Common myeloid progenitor, CD34-positive (primary cell): Measurements from ENCODE around the gene VWA3A.

Source experiments
- CTCF ChIA-PET: fragments of 350-600 bp; sonication (Branson Sonifier 250); formaldehyde crosslinking; loops from one replicate; lab custom pipeline; 2021; ENCODE audit warnings: antibody characterized with exemption; lab: Charles Lee
- POLR2A ChIA-PET: fragments of 350-600 bp; sonication (Branson Sonifier 250); formaldehyde crosslinking; loops from one replicate; lab custom pipeline; 2021; ENCODE audit warnings: antibody characterized with exemption; lab: Charles Lee
- DNase-seq, 3 donors: peaks; one replicate each; pipeline versions ENCODE4 v3.0.0 to v3.0.0-alpha.2; 2013
- H3K27ac ChIP-seq, 2 experiments: 1 replicate in 1 of 2; 2 replicates in 1 of 2; pipeline ENCODE4 v1.7.0; 2013; ENCODE audit warnings: inconsistent platforms in 2 of 2, low read length in 2 of 2, mild to moderate bottlenecking in 2 of 2, low read depth in 1 of 2, moderate library complexity in 1 of 2; ENCODE audit not compliant: severe bottlenecking in 2 of 2, insufficient read depth in 1 of 2, poor library complexity in 1 of 2
- H3K27me3 ChIP-seq, 5 experiments: replicated peaks in 2 of 5; 1 replicate in 3 of 5; 2 replicates in 2 of 5; pipeline versions ENCODE4 v1.6.1 to v1.7.0; 2013; ENCODE audit warnings: low read length in 4 of 5, mild to moderate bottlenecking in 2 of 5, moderate library complexity in 2 of 5, inconsistent platforms in 1 of 5; ENCODE audit not compliant: insufficient read depth in 5 of 5, control insufficient read depth in 4 of 5
- H3K36me3 ChIP-seq, 4 experiments: 1 replicate in 2 of 4; 2 replicates in 2 of 4; pipeline versions ENCODE4 v1.6.1 to v1.7.0; 2013; ENCODE audit warnings: low read length in 3 of 4, control low read depth in 1 of 4, mild to moderate bottlenecking in 1 of 4; ENCODE audit not compliant: control insufficient read depth in 4 of 4, insufficient read depth in 4 of 4
- H3K4me1 ChIP-seq, 4 experiments: 1 replicate in 3 of 4; 2 replicates in 1 of 4; pipeline versions ENCODE4 v1.6.1 to v1.7.1; 2013; ENCODE audit warnings: low read length in 3 of 4, mild to moderate bottlenecking in 3 of 4, control low read depth in 1 of 4, inconsistent platforms in 1 of 4, moderate library complexity in 1 of 4; ENCODE audit not compliant: control insufficient read depth in 4 of 4, insufficient read depth in 4 of 4; ENCODE audit errors: control extremely low read depth in 1 of 4
- H3K4me3 ChIP-seq, 7 experiments: 1 replicate in 4 of 7; 2 replicates in 3 of 7; pipeline versions ENCODE4 v1.5.1 to v1.7.0; 2013; ENCODE audit warnings: mild to moderate bottlenecking in 7 of 7, low read length in 6 of 7, moderate library complexity in 6 of 7, inconsistent platforms in 2 of 7, low read depth in 2 of 7, control low read depth in 1 of 7; ENCODE audit not compliant: insufficient read depth in 4 of 7, control insufficient read depth in 1 of 7; ENCODE audit errors: extremely low read depth in 1 of 7
- H3K9me3 ChIP-seq, 5 experiments: 1 replicate in 4 of 5; 2 replicates in 1 of 5; pipeline versions ENCODE4 v1.6.1 to v1.7.1; 2013; ENCODE audit warnings: low read length in 4 of 5, mild to moderate bottlenecking in 2 of 5, inconsistent platforms in 1 of 5, low read depth in 1 of 5, moderate library complexity in 1 of 5; ENCODE audit not compliant: control insufficient read depth in 4 of 5, insufficient read depth in 2 of 5; ENCODE audit errors: control extremely low read depth in 1 of 5
- WGBS: methylation state at CpG from one replicate; pipeline ENCODE4 v1.1.5; 2013; ENCODE audit not compliant: insufficient coverage; 5-methylcytosine and 5-hydroxymethylcytosine counted together

VWA3A gene

GRCh38 chr16:22073350-22073749, 19.0 kb upstream of the VWA3A start:
- CTCF ChIA-PET, result interaction anchor here (0.9 to 1.1 kb wide), 3 partner anchors 25 to 69 kb away, joined by 3 to 4 read pairs (median 4); no protein-coding TSS in a partner anchor
- POLR2A ChIA-PET, result no interaction called here
- no peak overlapping the region for H3K27ac ChIP-seq
- H3K36me3 ChIP-seq, result peaks cover 0 to 4% (median 0%) of the 10 kb centered on the region in 4 experiments
- DNase-seq, result no peak
- H3K4me3 ChIP-seq, result no peak overlapping the region
- WGBS, result no CpG with 5 or more reads among the region's 3 CpGs
- no peaks in the 10 kb centered on the region for H3K27me3 ChIP-seq
- no peaks in the 10 kb centered on the region for H3K9me3 ChIP-seq
- peaks cover 0 to 8% (median 0%) of the 10 kb centered on the region in 4 experiments for H3K4me1 ChIP-seq

GRCh38 chr16:22075043-22075757, 17.1 kb upstream of the VWA3A start:
- H3K27me3 ChIP-seq, result no peaks in the 10 kb centered on the region
- H3K4me1 ChIP-seq, result peaks cover 0 to 8% (median 0%) of the 10 kb centered on the region in 4 experiments
- CTCF ChIA-PET, result interaction anchor here (3.3 to 5.6 kb wide), 4 partner anchors 8 to 72 kb away, joined by 12 to 181 read pairs (median 30); partner anchors contain the start of genes MOSMO and PDZD9
- POLR2A ChIA-PET, result no interaction called here
- no peak for DNase-seq
- H3K36me3 ChIP-seq, result peaks cover 0 to 6% (median 2%) of the 10 kb centered on the region in 4 experiments
- no peak overlapping the region for H3K27ac ChIP-seq
- WGBS, result 89% methylated on average over 9 of the region's 11 CpGs
- H3K9me3 ChIP-seq, result no peaks in the 10 kb centered on the region
- H3K4me3 ChIP-seq, result no peak overlapping the region

- Histone ChIP-seq H3K27me3 (no peaks in the 10 kb centered on the region), H3K4me1 (peaks cover 0 to 3% (median 0%) of the 10 kb centered on the region in 4 experiments), H3K4me3 (no peak overlapping the region), H3K27ac (no peak overlapping the region), H3K9me3 (no peaks in the 10 kb centered on the region), H3K36me3 (peaks cover 0 to 6% (median 2%) of the 10 kb centered on the region in 4 experiments)
- no CpG with 5 or more reads among the region's 1 CpG for WGBS
- no peak for DNase-seq
- CTCF ChIA-PET, result interaction anchor here (1.5 to 5.6 kb wide), 5 partner anchors 8 to 73 kb away, joined by 3 to 181 read pairs (median 29); partner anchors contain the start of genes MOSMO and PDZD9
- POLR2A ChIA-PET, result no interaction called here
These were observed 16.6 kb upstream of the VWA3A start for GRCh38 chr16:22075776-22076175.

- H3K9me3 ChIP-seq, result no peaks in the 10 kb centered on the region
- no peak overlapping the region for H3K27ac ChIP-seq
- peak; percentile 72 to 87 (median 84) for DNase-seq
- ChIA-PET CTCF (interaction anchor here (0.7 to 5.6 kb wide), 33 partner anchors 11 to 230 kb away, joined by 3 to 181 read pairs (median 6); partner anchors contain the start of genes MOSMO, PDZD9, POLR3E and VWA3A), POLR2A (interaction anchor here (0.8 kb wide), 1 partner anchor 71 kb away, joined by 4 read pairs; no protein-coding TSS in a partner anchor)
- WGBS, result 70% methylated on average over 2 of the region's 8 CpGs
- H3K4me3 ChIP-seq, result no peak overlapping the region
- H3K36me3 ChIP-seq, result peaks cover 0 to 6% (median 2%) of the 10 kb centered on the region in 4 experiments
- H3K4me1 ChIP-seq, result no peaks in the 10 kb centered on the region
- no peaks in the 10 kb centered on the region for H3K27me3 ChIP-seq
These were observed 14.5 kb upstream of the VWA3A start for GRCh38 chr16:22077700-22078313.

GRCh38 chr16:22078656-22079055, 13.7 kb upstream of the VWA3A start:
- Histone ChIP-seq H3K27ac (no peak overlapping the region), H3K4me3 (no peak overlapping the region), H3K4me1 (no peaks in the 10 kb centered on the region), H3K36me3 (peaks cover 0 to 6% (median 2%) of the 10 kb centered on the region in 4 experiments), H3K27me3 (no peaks in the 10 kb centered on the region), H3K9me3 (no peaks in the 10 kb centered on the region)
- DNase-seq, result no peak
- POLR2A ChIA-PET, result interaction anchor here (0.6 kb wide), 1 partner anchor 78 kb away, joined by 5 read pairs; no protein-coding TSS in a partner anchor
- CTCF ChIA-PET, result interaction anchor here (0.9 to 5.6 kb wide), 17 partner anchors 11 to 218 kb away, joined by 3 to 181 read pairs (median 12); partner anchors contain the start of genes MOSMO, PDZD9 and VWA3A
- WGBS, result no CpG with 5 or more reads among the region's 1 CpG

GRCh38 chr16:22081050-22081449, 11.3 kb upstream of the VWA3A start:
- POLR2A ChIA-PET, result no interaction called here
- H3K27ac ChIP-seq, result no peak overlapping the region
- H3K36me3 ChIP-seq, result peaks cover 0 to 6% (median 2%) of the 10 kb centered on the region in 4 experiments
- CTCF ChIA-PET, result interaction anchor here (2.1 to 5.6 kb wide), 2 partner anchors 78 to 81 kb away, joined by 8 to 181 read pairs; partner anchors contain the start of genes MOSMO and PDZD9
- no peaks in the 10 kb centered on the region for H3K27me3 ChIP-seq
- DNase-seq, result no peak
- no peaks in the 10 kb centered on the region for H3K9me3 ChIP-seq
- H3K4me1 ChIP-seq, result peaks cover 0 to 4% (median 0%) of the 10 kb centered on the region in 4 experiments
- WGBS, result 100% methylated on average over 1 of the region's 3 CpGs
- no peak overlapping the region for H3K4me3 ChIP-seq
